ENCODE measurements around the gene ZNF787. TPM values are rescaled to one million over a fixed set of nuclear protein-coding genes. Genes with fewer than 3 reads are reported as not detected.

The ZNF787 gene
- total RNA-seq, 4 donors from 2014 or later = 3.3 to 32.1 (median 21.5) TPM; not detected in 1

DNA sequence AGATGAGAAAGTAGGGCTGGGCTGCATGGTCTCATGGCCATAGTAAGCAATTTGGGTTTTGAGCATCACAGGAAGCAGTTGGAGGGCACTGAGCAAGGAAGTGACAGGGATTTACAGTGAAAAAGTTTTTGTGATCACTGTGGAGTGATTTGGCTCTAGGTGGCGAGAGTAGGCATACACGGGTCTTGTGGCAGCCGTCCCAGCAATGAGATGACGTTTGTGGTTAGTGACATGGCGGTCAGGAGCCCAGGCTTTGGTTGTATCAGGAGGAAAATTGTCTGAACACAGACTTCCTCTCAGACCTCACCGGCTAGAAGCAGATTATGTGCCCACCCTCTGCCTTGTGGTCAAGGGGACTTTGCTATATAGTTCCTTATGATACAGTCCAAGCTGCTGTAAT, 23.3 kb upstream of the ZNF787 start:
- intact Hi-C loops (cut with DNase I; ENCODE audit: low total_unique reads) = no loop called here
- H3K27ac ChIP-seq = no peak overlapping the region
- no peaks in the 10 kb centered on the region for H3K9me3 ChIP-seq
- no peak for TF ChIP-seq POLR2A (IDR thresholded peaks at IDR 0.05)
- no peak overlapping the region for H3K4me3 ChIP-seq
- no peaks in the 10 kb centered on the region for H3K27me3 ChIP-seq
- no peaks in the 10 kb centered on the region for H3K36me3 ChIP-seq
- H3K4me1 ChIP-seq = no peaks in the 10 kb centered on the region
- no peak for DNase-seq

DNA sequence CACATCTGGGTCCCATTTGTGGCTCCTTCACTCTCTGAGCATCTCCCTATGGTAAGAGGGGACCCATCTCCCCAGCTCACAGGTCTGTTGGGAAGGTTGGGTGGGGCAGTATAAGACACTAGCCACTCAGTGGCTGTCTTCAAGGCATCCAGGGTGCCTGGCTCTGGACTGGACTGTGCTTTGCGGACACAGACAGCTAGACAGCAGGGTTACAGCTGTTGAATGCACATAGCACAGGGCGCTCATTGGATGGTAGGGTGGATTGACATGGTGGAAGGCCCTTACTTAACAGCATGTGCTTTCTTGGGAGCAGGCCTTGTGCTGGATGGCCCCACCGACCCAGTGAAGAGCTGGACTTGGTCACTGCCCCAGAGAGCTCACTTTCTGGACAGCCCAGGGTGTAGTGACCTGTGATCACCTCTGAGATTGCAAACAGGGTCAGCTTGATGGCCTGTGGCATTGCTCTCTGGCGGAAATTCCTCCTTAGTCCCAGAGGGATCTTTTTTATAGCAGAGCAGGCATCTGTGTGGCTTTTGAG, 21.9 kb upstream of the ZNF787 start:
- no peaks in the 10 kb centered on the region for H3K27me3 ChIP-seq
- H3K27ac ChIP-seq = no peak overlapping the region
- no peaks in the 10 kb centered on the region for H3K4me1 ChIP-seq
- no peaks in the 10 kb centered on the region for H3K36me3 ChIP-seq
- H3K9me3 ChIP-seq = no peaks in the 10 kb centered on the region
- intact Hi-C loops (cut with DNase I; ENCODE audit: low total_unique reads) = no loop called here
- H3K4me3 ChIP-seq = no peak overlapping the region
- TF ChIP-seq POLR2A (IDR thresholded peaks at IDR 0.05) = no peak
- TF ChIP-seq, protein P1, sequence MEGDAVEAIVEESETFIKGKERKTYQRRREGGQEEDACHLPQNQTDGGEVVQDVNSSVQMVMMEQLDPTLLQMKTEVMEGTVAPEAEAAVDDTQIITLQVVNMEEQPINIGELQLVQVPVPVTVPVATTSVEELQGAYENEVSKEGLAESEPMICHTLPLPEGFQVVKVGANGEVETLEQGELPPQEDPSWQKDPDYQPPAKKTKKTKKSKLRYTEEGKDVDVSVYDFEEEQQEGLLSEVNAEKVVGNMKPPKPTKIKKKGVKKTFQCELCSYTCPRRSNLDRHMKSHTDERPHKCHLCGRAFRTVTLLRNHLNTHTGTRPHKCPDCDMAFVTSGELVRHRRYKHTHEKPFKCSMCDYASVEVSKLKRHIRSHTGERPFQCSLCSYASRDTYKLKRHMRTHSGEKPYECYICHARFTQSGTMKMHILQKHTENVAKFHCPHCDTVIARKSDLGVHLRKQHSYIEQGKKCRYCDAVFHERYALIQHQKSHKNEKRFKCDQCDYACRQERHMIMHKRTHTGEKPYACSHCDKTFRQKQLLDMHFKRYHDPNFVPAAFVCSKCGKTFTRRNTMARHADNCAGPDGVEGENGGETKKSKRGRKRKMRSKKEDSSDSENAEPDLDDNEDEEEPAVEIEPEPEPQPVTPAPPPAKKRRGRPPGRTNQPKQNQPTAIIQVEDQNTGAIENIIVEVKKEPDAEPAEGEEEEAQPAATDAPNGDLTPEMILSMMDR (IDR thresholded peaks at IDR 0.05) = no peak
- no peak for DNase-seq

DNA sequence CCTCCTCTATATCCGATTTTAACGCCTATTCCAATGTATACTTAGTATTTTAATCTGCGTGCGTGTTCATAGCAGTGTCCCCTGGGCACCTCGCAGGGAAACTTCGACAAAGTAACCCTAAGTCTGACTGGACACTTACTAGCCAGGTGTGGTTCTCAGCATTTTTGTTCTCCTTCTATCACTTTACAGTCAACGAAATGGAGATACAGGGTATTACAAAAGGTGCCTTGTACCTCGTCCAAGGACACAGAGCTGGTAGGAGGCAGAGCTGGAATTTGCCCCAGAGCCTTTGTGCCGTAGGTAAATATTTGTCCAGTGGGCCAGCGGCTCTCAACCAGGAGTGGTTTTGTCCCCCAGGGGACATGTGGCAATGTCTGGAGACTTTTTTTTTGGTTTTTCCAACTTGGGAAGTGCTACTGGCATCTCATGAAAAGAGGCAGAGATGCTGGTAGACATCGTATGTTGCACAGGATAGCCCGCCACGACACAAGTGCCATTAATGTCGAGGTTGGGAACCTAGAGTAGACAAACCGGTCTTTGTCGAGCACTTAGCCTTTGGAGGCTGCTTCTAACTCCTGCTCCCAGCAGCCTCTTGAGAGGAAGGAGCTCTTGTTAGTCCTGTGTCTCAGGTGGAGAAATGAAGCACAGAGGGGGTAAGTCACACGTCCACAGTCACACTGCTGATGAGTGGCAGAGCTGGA, 21.1 kb upstream of the ZNF787 start:
- Histone ChIP-seq H3K36me3 (no peaks in the 10 kb centered on the region), H3K27ac (peak overlapping the region; percentile 93), H3K9me3 (no peaks in the 10 kb centered on the region), H3K4me3 (peak overlapping the region; percentile 57 to 66), H3K4me1 (no peaks in the 10 kb centered on the region), H3K27me3 (no peaks in the 10 kb centered on the region)
- intact Hi-C loops (cut with DNase I; ENCODE audit: low total_unique reads) = no loop called here
- TF ChIP-seq, protein P1 (IDR thresholded peaks at IDR 0.05) = no peak
- TF ChIP-seq POLR2A (IDR thresholded peaks at IDR 0.05) = no peak
- no peak for DNase-seq

DNA sequence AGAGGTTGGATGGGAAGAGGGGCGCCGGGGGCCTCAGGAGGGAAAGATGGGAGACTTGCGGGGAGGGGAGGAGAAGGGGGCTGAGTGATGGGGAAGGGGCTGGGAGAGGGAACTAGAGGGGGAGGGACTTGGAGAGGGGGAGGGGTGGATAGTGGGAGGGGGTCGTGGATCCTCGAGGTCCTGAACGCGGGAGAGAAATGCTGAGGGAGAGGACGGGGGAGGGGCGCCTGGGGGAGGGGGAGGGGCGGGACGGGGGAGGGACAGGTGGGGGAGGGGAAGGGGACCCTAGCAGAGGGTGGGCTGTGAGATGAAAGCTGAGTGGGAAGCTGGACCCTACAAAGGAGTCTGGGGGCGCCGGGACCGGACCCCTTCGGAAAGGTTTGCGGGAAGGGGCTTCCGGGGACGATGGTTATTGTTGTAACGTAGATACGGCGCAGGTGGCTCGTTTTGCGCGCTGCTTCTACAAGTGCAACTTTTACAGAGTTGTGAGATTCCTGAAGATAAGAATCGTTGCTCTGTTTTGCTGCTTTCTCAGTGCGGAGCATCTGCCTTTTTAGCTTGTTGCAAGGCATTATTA, 20.4 kb upstream of the ZNF787 start:
- H3K27ac ChIP-seq = peak overlapping the region; percentile 93
- intact Hi-C loops (cut with DNase I; ENCODE audit: low total_unique reads) = no loop called here
- H3K4me1 ChIP-seq = no peaks in the 10 kb centered on the region
- H3K36me3 ChIP-seq = no peaks in the 10 kb centered on the region
- peak overlapping the region; percentile 57 to 66 for H3K4me3 ChIP-seq
- H3K9me3 ChIP-seq = no peaks in the 10 kb centered on the region
- TF ChIP-seq, protein P1 (IDR thresholded peaks at IDR 0.05) = no peak
- no peak for DNase-seq
- H3K27me3 ChIP-seq = no peaks in the 10 kb centered on the region

DNA sequence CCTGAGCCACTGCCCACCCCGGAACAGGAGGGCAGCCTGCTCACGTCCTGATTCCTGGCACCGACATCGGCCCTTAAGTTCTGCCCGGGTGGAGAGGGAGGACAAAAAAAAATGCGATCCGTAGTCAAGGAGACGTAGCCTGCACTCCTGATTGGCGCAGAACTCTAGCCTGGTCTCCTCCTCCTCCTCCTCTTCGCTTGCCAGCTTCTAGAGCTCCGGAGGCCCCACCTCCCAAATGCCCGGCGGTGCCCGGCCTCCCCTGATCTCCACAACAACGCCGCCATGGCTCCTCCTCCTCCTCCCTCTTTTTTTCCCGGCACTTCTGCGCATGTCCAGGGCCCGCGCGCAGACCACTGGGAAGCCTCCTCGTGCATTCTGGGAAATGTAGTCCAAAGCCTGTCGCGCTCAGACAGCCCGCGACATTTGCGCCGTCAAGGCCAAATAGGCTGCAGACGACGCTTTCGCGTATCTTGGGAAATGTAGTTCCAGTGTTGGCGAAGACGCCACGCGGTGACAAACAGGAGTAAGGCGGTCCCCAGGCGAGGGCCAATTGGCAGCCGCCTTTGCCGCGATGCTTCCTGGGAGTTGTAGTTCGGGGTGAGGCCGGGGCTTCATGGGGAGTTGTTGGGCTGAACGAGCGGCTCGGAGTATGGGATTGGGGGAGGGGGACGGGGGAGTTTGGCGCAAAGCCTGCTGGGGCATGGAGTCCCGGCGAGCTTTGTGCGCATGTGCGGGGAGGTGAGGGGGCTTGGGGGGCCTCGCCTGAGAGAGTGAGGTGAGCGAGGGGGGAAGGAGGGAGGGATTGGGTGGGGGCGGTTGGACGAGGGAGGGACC, 19.7 kb upstream of the ZNF787 start, which contains the start of gene ZNF444:
ZNF444 (plus strand) TSS at position 705 of the 834 bp plus-strand sequence. CDS start 5,625 bp downstream, outside the sequence.
- H3K9me3 ChIP-seq = no peaks in the 10 kb centered on the region
- peak; percentile 99 for DNase-seq
- H3K4me1 ChIP-seq = no peaks in the 10 kb centered on the region
- H3K36me3 ChIP-seq = no peaks in the 10 kb centered on the region
- H3K27ac ChIP-seq = peak within 1 kb of the TSS; percentile 93
- peak within 1 kb of the TSS; percentile 57 to 66 for H3K4me3 ChIP-seq
- H3K27me3 ChIP-seq = no peaks in the 10 kb centered on the region
- peak; percentile 48 to 56 for TF ChIP-seq POLR2A (IDR thresholded peaks at IDR 0.05)
- TF ChIP-seq, protein P1 (IDR thresholded peaks at IDR 0.05) = peak in 1 of 4 experiments; percentile 17
- intact Hi-C loops (cut with DNase I; ENCODE audit: low total_unique reads) = no loop called here
